ELR (cell line): Measurements from ENCODE around the gene AATF.

Source experiments
- DNase-seq: peaks from one replicate; pipeline ENCODE4 v3.0.0-alpha.2; 2015; ENCODE audit warnings: low read depth

Gene AATF

DNA sequence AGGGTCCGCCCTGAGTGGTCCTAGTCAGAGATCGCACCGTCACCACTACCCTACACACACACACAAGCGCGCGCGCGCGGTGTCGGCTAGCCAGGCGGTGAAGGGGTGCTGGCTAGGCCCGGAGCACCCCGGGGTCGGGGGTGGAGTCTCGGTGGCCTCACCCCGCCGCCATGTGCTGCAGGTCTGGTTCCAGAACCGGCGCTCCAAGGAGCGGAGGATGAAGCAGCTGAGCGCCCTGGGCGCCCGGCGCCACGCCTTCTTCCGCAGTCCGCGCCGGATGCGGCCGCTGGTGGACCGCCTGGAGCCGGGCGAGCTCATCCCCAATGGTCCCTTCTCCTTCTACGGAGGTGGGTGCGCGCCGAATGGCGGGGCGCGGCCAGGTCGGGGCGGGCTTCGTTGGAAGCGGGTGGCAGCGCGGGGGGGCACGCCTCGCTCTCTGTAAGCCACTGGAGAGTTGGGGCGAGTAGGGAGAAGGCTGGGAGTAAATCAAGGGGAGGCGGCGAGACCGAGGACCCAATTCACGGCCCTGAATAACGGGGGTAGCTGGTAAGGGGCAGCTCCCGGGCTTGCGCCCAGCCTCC is 6.6 kb upstream of the AATF start:
- no peak for DNase-seq

GRCh38 chr17:36942631-36943125 is 6.1 kb upstream of the AATF start:
- DNase-seq = no peak

DNA sequence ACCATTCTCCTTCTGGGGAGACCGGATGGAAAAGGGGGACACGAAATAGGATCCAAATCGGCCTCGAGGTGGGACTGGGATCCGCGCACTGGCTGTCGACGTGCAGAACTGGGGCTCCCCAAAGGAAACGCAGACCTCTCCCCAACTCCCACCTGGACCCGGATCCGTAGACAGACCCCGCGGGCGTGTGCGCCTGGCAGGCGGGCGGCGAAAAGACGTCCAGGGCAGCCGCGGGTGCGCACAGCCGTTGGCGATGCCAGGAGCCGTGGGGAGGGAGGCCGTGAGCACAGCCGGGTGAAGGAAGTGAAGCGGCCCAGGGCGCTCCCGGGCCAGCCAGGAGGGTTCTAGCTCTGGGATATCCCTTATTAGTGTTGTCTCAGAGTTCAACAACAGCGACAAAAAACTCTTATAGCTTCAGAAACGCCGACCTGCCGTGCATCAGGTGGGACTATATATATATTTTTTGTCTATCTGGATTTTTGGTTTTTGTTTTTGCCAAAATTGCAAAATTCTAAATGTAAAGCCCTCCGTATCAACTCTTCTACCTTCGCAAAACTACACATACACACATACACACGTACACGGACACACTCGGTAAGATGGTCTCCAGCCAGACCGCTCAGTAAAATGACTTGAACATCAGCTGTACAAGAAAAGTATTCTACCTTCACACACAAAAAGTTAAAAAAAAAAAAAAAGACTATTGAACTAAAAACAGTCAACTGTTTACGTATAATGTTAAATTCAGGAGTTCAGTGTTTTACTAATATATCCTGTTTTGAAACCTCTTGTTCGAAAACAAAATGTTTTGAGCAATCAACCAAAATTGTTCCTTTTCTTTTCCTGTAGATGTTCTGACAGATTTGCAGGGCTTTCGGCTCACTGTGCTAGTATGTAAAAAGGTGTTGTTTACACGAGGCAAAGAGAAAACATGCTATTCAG is 5.2 kb upstream of the AATF start:
- DNase-seq = no peak

DNA sequence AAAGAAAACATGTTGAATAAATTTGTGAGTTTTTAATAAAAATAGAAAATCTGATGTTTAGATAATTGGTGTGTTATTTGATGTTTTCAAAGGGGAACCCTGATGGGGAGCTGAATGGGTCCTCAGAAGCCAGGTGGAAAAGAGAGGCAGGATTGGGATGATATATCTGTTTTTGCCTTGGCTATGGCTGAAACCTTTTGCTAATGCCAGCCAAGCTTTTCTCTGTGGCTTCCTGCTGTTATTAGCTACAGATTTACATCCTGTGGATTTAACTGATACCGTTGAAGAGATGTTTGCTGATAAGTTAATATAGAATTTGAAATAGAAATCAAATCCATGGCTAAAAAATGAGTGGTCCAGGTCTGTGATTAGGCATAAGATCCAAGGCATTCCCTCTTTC is 4.2 kb upstream of the AATF start:
- DNase-seq = no peak

DNA sequence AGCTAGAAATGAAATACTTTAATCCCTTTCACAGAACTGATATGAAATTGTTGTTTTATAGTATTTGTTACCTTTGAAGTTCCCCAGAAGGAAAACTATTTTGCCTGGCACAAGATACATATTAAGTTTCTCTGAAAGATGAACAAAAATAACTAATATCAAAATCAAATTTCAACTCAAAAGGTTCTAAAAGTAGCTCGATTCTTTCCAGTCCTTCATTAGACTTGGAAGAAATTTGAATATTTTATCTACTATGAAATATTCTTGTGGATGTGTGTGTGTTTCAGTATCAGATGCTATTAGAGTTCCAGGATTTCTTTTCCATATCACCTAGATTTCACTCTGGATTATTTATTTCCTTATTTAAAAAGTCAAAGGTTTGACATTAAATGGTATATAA is 3.6 kb upstream of the AATF start:
- no peak for DNase-seq

DNA sequence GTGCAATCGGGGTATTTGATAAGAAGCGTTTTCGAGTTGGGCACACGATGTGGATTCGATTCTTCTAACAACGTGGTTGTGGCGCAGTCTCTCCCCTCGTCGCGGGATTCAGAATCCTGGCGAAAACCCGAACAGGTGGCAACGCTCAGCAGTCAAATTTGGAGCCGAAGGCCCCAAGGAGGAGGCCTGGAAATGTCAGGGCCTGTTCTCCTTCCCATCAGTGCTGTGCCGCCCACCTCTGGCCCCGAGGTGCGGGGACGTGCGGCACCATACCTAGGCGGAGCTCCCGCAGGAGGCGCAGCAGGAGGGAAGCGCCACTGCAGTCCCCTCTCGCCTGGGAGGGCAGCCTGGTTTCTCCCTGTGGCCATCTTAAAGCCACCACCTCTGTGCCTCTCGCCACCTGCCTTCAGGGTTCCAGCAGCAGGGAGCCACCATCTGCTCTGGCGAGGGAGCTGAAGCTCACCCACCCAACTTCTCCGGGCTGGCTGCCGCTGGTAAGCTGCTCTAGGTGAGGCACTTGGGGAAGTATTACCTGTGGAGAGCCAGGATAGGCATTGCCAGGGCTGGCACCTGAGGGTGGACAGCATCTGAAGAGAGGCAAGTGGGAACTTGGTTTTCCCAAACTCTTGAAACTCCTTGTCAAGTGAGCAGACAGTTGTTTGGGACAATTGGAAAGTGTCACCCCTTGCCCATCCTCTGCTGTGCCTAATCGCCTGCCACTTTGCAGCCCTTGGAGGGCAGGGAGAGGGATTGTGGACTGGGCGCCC is 2.6 kb upstream of the AATF start:
- no peak for DNase-seq

DNA sequence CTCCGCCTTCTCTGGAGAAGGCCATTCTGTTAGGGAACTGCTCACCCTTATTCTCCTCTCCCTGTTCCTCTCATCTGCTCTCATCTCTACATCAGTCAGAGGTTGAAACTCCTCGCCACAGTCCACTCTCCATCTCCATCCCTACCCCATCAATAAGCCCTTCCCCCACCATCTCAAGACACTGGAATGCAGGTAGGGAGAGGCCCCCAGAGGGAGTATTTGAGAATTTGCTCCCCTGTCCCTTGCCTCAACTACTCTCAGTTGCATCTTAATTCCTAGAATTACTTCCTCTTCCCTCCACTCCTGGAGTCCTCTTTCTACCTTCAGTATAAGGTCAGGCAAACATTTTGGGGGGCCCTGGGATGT is 2.0 kb upstream of the AATF start:
- DNase-seq = no peak

GRCh38 chr17:36947922-36948716 is 635 bp upstream of the AATF start:
- DNase-seq = no peak

- DNase-seq = no peak
These were observed 740 bp downstream of the AATF start for GRCh38 chr17:36949461-36949927.

- no peak for DNase-seq
These were observed 1.3 kb downstream of the AATF start for GRCh38 chr17:36950027-36950426.

DNA sequence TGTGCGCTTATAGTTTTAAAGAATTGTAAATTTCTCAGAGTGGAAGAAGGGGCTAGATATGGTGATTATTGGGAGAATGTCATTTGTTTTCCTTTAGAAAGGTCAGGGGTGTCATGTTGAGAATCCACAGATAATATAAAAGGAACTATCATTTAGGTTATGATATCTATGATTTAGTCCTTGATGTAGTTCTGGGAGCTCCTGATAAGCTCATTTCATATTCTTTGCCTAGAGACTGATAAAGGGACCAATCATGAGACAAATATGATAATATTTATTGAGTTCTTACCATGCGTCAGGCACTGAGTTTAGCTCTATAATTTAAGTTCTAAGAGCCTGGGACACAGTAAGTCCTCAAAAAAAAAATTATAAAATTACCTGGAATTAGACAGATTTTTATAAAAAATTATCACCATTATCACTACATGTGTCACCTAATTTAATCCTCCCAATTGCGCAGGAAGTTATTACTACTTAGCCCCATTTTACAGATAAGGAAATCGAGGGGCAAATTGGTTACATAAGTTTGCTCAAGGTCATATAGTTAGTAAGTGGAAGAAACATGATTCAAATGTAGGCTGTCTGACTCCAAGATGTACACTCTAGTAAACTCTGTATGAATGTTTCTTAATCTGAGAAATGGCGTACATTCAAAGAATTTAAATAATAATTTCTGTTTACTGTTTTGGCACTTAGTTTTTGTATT is 2.5 kb downstream of the AATF start:
- DNase-seq = no peak

GRCh38 chr17:36971508-36971907 is 22.8 kb downstream of the AATF start:
- DNase-seq = no peak

- no peak for DNase-seq
These were observed 23.5 kb downstream of the AATF start for GRCh38 chr17:36972186-36972700.

DNA sequence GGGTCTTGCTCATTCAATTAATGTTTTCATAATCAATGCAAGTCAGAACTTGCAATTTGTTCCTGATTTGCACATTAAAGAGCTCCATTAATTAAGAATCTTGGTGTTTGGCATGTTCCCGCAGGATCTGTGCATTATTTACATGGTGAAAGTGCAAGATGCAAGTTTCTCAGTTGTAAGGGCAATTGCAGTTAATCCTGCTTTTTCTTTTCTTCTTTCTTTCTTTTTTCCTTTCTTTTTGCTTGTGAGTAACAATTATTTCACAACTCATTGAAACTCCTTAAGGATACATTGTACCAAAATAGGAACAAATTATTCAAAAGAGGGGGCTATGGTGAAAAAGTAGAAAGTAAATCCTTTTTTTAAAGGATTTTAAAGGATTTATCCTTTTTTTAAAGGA is 24.2 kb downstream of the AATF start:
- no peak for DNase-seq

DNA sequence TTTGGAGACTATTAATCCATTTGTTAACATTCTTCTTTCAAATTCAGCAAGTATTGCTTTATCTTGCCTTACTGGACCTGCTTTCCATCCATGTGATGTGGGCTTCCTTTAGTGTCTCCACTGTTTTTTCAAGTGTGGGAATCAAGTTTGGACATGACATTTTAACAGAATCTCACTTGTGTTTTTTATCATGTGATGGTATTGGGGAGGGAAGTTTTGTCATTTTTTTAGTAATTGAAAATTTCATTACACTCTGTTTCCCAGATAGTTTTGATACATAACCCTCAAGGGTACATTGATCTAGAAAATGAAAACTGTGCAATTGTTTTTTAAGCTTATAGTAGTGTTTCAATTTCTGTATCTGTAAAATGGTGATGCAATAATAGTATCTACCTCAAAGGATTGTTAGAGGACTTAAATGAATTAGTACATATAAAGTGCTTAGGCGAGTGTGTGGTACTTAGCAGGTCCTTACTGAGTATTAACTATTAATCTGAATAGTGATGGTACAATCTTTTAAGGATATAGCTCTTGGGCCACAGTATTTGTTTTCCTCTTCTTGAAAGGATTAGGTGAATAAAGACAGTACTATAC is 27.3 kb downstream of the AATF start:
- DNase-seq = no peak

GRCh38 chr17:36977066-36977465 is 28.3 kb downstream of the AATF start:
- no peak for DNase-seq

GRCh38 chr17:36977568-36977967 is 28.8 kb downstream of the AATF start:
- no peak for DNase-seq

- peak; percentile 6 for DNase-seq
These were observed 30.2 kb downstream of the AATF start for GRCh38 chr17:36978810-36979564.

- no peak for DNase-seq
These were observed 30.8 kb downstream of the AATF start for GRCh38 chr17:36979565-36979941.

DNA sequence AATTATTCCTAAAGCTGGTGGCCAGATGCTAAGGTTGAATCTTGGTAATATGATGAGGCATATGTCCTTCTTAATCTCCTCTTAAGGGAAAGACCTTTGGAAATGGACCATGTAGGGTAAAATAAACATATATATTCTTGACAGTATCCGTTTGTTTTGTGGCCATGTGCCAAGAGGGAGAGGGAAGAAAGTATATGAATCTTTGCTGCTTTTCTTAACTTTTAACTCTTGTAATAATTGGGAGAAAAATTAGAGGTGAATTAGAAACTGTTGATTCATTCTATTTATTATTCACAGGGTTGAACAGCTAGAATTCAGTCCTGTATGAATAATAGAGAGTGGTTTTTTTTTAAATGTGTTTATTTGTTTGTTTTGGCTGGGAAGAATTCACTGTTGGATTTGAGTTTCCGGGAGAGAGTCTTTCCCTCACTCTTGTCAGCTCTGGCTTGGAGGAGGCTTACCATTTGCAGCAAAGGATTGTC is 31.6 kb downstream of the AATF start:
- DNase-seq = no peak
